Measurements from ENCODE around the gene PER2.
A peak's percentile ranks its signal among the peaks of the same experiment; 100 is the strongest.

The PER2 gene

GRCh38 chr2:238305965-238306671, 17.7 kb upstream of the PER2 start:
- DNase-seq: no peak

- no peak for DNase-seq
Observed at GRCh38 chr2:238305092-238305862, 16.9 kb upstream of the PER2 start.

- DNase-seq: no peak
Observed at GRCh38 chr2:238304116-238304515, 15.7 kb upstream of the PER2 start.

GRCh38 chr2:238302751-238303150, 14.3 kb upstream of the PER2 start:
- no peak for DNase-seq

DNA sequence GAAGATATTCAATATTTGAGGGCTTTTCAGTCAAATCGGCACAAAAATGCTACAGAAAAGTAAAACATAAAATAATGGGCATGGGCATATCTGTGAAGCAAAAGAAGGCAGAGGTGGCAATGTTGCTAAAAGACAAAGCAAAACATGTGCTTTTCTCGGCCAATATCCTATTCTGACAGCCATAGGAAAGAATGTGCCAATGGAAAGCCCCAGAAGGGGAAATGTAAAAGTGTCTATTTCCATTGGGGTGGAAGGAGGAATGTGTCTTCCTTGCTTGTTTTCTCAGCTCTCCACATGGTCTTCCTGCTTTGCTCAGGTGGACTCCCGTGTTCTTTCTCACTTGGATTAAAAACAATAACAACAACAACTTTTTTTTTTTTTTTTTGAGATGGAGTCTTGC, 13.7 kb upstream of the PER2 start:
- no peak for DNase-seq

- no peak for DNase-seq
Observed at GRCh38 chr2:238299803-238300202, 11.4 kb upstream of the PER2 start.

DNA sequence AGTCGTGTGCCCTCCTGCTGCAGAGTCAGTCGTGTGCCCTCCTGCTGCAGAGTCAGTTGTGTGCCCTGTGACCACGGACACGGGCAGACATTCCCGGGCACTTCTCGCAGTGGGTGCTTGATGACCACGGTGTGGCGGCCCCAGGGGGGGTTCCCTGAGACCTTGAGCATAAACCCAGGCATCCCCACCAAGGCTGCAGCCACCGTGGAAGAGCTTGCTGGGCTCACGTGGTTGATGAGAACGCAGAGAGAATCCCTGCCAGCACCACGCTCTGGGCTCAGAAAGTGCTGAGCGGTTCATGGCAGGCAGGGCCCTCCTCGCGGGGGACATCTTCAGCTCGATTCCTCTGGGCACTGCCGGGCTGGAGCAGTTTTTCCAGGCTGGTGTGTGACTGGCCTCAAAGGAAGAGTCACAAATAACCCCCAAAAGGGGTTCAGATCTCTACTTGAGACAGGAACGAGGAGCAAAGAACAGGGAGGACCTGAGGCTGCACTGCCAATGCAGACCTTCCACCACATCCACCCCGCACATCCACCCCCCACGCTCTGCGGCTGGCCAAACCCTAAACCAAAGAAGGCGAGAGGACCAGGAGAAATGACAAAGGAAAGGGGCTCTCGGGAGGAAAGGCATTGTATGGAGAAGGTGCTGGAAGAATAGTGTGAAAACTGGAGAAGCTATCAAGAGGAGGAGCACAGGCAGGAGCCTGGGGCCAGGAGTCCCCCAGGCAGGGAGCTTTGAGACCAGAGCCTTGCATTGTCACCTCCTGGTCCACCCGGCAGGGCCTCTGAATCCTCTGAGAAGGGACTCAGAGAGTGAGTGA, 8.4 kb upstream of the PER2 start:
- no peak for DNase-seq

DNA sequence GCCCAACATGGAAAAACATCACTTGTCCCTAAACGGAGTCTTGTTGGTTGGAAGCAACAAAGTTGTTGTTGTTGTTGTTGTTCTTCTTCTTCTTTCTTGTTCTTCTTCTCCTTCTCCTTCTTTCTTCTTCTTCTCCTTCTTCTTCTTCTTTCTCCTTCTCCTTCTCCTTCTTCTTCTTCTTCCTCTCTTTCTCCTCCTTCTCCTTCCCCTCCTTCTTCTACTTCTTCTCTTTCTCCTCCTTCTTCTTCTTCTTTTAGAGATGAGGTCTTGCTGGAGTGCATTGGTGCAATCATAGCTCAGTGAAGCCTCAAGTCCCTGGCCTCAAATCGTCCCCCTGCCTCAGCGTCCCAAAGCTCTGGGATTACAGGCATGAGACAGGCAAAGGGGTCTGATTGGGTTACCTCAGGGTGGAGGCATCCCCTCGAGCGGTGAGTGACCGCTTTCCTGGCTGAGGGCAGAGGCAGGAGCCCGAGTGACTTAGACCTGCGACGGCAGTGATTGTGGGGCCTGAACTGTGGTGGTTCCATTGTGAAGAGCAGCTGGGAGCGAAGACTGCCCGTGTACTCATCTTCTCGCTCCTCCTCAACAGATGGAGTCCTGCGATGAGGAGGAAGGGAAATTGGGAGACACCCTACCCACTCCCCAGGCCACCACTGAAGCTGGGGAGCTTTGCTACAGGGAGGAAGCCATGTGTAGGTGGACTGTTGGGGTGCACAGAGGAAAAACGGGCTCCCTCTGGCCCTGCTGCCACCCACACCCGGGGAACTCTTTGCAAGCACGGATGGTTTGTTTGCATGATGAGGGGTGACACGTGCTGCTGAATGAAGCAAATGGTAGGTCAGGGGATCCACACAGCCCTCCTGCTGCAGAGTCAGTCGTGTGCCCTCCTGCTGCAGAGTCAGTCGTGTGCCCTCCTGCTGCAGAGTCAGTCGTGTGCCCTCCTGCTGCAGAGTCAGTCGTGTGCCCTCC, 7.0 kb upstream of the PER2 start:
- no peak for DNase-seq

GRCh38 chr2:238294393-238295143, 6.2 kb upstream of the PER2 start:
- no peak for DNase-seq

- no peak for DNase-seq
Observed at GRCh38 chr2:238294046-238294392, 5.6 kb upstream of the PER2 start.

- DNase-seq: no peak
Observed at GRCh38 chr2:238291550-238292281, 3.3 kb upstream of the PER2 start.

GRCh38 chr2:238290715-238291549, 2.5 kb upstream of the PER2 start:
- peak; percentile 76 for DNase-seq

DNA sequence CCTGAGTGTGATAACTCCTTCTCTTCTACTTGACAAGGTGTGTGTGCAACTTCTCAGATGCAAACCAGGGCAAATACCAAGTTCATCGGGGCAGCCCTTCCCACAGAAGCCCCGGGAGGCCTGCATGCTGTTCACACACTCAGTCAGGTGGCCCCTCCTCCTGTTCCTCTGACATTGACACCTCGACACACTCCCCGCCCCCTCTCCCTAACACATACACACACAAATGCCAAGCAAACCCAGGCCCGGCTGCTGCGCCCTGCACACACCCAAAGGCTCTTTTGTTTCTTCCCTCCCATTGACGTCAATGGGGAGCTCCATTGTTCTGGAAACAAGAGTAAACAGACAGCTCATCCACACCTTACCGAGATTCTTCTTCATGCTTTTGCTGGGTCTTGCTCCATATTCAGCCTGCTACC, 1.7 kb upstream of the PER2 start:
- peak; percentile 92 for DNase-seq

DNA sequence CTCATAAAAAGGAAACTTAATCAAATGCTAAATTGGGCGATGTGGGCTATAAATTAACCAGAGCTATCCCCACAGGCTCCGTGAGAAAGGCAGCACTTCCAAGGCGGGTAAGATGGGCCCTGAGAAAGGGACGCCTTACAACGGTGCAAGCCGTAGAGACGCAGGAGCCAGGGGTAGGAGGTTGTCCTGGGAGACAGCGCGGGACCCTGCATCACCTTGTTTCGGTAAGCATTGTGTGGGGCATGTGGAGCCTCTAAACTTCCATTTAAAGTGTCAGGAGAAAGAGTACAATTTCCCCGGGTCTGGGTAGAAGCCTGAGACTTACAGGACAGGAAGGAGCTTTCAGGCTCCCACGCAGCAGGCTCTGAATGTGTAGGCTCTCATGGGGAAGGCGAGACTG, 1.2 kb upstream of the PER2 start:
- peak; percentile 43 for DNase-seq

DNA sequence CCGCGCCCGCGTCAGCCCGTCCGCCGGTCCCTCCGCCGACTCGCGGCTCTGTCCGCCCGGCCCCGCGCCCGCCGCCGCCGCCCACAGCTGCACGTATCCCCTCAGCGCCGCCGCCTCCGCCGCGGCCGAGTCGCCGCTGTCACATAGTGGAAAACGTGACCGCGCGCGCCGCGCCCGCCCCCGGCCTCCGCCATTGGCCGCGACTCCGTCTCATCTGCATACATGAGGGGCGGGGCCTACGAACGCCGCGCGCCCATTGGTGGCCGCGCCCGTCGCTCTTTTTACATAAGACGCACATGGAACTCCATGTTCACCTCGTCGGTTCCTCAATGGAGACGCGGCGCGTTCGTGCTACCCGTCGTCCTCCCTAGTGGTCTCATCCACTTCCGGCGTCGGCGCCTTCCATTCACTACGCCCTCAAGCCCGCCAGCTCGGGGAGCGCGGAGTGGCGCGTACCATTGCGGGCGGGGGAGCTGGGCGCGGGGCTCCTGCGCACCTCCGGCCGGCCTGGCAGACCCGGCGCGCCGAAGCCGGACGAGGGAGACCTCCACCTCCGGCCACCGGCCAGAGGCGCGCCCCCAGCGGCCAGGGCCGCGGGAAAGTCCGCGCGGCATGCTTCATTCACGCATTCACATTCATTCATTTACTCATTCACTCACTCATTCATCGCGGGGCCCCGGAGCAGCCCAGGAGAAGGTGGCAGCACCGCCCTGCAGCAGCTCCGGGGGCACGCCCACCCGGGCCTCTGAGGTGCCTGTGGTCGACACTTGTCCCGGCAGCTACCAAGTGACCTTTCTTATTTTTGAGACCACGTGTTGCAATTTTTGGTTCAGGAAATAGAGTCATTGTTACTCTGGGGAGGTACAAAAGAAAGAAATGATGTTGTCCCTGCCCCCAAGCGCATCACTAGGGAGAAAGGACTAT, 502 bp upstream of the PER2 start:
- DNase-seq: peak; percentile 98

DNA sequence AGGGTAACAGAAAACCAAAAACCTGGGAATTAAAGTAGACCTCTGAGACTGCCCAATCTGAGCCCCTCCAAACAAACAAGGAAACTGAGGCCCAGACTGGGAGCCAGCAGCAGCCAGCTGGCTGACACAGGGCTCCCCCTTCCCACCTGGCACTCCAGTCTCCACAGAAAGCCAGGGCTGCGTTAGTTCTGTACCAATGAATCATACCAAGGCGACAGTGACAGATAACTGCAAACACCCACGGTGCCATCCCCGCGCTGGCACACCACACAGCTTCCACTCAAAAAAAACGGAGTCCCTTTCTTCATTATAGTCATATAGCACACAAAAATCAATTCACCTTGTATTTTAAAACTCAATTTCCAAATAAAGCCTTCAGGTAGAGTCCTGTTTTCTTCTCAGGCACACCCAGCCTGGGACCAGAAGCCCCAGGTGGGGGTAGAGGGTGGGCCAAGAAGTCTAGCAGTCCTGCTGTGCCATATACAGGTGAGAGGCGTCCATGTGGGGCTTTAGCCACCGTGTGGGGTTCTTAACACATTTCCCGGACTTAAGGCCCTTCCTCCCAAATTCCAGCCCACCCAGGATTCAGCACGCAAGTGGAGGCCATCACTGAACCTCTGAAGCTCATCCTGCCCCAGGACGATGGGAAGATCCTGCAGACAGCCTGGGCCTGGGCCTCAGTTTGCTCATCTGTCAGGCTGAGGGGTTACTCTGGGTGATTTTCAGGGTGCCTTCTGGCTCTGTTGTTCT, 1.2 kb downstream of the PER2 start:
- peak; percentile 41 for DNase-seq

DNA sequence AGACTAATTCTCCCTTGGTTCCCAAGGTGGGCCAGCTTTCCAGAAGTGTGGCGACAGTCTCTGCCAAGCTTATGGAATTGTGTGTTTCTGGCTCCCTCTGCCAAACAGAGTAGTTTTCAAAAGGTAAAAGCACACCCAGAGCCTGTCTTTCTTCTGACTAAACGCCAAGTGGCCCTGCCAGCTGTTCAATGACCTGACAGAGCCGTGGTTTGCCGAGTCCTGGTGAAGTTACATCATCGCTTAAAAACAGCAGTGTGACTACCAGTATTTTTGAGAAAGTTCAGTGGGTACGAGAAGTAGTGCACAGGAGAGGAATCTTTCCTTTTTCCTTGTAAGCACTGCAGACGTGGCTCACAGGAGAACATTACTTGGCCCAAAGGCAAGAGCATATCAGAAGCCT, 1.9 kb downstream of the PER2 start:
- peak; percentile 75 for DNase-seq

DNA sequence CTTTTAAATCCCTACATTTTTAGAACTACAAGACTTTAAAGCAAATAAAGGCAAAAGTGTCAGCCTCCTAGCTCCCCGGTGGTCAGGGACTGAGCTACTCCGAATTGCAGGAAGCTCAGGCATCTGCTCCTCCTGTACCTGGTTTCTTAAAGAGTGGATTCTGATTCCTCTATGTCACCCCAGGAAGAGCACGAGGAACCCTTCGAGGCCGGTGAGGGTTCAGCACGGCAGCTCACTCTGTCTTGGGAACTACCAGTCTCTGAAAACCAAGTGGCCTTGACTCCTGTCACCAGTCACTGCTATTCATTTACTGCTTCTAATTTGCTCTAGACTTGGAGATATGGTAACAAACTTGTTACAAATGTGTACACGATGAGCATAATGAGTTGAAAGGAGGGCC, 2.3 kb downstream of the PER2 start:
- no peak for DNase-seq

Measured in NCI-H69 (cell line).